Fibroblast of villous mesenchyme (primary cell): ENCODE measurements around the gene DUSP8. TPM values are rescaled to one million over a fixed set of nuclear protein-coding genes. Genes with fewer than 3 reads are reported as not detected.

ENCODE experiments used
- DNase-seq: peaks from one replicate; pipeline ENCODE4 v3.0.0-alpha.2; 2010; ENCODE audit warnings: low read depth
- H3K4me3 ChIP-seq: 2 replicates; pipeline ENCODE4 v1.5.1; 2011; ENCODE audit warnings: low read depth, mild to moderate bottlenecking, low read length
- total RNA-seq: library from RNA; depleted of rRNA; stranded (reverse); fragments of >200 nt; gene quantifications from 2 replicates; pipeline ENCODE4 v1.2.3, GENCODE V29; 2012
- TF ChIP-seq, protein P1 (sequence below): IDR thresholded peaks from 2 replicates; pipeline ENCODE4 v1.5.1; 2012; ENCODE audit warnings: low read depth, mild to moderate bottlenecking, low read length; ENCODE audit not compliant: insufficient read depth

The DUSP8 gene
- total RNA-seq, 1 donor, result 0.86 TPM

DNA sequence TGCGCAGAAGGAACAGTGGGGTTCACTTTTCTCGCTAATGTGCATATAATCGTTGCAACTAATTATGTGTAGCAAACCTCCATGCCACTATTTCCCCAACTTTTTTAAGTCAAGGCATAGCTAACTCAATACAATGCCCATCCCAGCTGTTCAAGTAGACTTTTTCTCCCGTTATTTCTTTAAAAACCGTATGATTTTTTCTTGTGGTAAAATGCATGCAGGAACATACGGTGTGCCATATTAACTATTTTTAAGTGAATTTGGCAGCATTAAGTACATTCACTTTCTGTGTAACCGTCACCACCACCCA lies 2.8 kb upstream of the DUSP8 start:
- no peak for DNase-seq
- no peak overlapping the region for H3K4me3 ChIP-seq
- TF ChIP-seq, protein P1, sequence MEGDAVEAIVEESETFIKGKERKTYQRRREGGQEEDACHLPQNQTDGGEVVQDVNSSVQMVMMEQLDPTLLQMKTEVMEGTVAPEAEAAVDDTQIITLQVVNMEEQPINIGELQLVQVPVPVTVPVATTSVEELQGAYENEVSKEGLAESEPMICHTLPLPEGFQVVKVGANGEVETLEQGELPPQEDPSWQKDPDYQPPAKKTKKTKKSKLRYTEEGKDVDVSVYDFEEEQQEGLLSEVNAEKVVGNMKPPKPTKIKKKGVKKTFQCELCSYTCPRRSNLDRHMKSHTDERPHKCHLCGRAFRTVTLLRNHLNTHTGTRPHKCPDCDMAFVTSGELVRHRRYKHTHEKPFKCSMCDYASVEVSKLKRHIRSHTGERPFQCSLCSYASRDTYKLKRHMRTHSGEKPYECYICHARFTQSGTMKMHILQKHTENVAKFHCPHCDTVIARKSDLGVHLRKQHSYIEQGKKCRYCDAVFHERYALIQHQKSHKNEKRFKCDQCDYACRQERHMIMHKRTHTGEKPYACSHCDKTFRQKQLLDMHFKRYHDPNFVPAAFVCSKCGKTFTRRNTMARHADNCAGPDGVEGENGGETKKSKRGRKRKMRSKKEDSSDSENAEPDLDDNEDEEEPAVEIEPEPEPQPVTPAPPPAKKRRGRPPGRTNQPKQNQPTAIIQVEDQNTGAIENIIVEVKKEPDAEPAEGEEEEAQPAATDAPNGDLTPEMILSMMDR, result no peak

DNA sequence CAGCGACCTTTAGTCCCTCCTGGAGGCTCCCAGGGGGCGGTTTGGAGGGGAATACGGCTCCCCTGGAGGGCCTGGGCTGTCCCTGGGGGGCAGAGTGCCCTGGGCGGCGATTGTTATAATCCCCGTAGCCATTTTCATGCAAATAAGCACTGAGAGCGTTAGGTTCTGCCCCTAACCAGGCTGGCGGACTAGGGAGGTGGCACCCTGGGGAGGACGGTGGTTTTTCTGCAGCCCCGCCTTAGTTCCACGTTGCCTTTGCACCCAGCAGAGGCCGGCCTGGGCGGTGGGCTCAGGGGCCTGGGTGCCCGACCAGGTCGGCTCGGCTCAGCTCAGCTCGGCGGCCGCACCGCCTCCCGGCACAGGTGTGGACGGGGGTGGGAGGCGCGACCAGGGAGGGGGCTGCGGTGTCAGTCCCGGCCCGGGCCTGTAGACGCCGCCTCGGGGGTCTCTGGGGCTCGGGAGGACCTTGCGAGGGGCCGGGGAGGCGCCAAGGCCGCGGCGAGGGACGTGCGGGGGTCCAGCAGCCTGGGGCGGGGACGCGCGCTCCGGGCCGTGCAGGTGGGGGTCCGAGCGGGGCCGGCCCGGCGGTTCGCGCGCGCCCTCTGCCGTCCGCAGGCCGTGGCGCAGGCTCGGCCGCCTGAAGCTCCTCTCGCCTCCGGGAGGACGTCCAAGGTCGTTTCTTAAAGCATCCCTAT lies 2.3 kb upstream of the DUSP8 start:
- DNase-seq, result peak; percentile 39
- no peak overlapping the region for H3K4me3 ChIP-seq
- TF ChIP-seq, protein P1, result peak; percentile 64

DNA sequence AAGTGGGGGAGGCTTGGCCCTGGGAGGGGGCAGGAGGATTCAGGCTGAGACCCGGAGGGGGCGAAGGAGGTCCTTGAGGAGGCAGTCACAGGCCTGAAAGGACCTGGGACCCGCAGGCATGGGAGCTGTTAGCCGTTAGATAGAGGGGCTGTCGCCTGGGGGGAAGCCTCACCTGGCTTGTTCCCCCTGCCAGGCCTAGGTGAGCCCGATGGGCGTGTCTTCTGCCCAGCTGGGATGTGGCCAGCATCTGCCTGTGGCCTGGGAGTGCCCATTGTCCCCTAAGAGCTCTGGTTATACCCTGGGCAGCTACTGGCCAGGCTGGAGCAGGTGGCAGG lies 1.8 kb upstream of the DUSP8 start:
- no peak for DNase-seq
- no peak overlapping the region for H3K4me3 ChIP-seq
- TF ChIP-seq, protein P1, result no peak

DNA sequence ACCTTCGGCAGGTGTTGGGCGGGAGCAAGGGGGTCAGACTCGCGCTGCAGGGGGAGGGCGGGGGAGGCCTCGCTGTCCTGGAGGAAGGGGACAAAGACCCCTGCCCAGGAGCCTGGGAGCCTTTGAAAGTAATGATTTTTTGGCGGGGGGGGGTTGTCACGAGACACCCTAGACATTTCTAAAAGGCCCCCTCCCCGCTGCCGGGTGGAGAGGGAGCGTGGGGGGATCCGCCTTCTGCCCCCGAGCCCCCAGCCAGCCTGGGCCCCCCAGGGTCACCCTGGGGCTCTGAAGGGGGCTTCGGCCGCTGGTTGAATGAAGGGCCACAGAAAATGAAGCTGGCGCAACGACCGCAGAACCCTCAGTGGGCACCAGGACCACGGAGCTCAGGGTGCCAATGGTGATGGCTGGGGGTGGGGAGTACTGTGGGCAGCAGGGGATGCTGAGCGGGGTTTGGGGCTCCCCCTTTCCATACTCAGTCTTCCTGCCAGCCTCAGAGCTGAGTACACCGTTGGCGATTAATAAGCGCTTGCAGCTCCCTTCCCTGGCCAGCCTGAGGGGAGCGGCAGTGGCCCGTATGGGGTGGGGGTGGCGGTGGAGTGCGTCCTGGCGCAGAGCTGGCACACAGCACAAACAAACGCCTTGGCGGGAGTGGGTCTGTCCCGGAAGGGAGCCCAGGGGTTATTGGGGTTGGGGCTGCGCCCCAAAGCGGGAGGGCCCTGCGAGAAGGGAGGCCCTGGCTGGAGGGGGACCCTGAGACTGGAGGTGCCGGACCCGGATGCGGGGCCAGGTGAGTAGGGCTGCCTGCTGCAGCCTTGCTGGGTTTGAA lies 1.2 kb upstream of the DUSP8 start:
- H3K4me3 ChIP-seq, result no peak overlapping the region
- DNase-seq, result no peak
- TF ChIP-seq, protein P1, result no peak

DNA sequence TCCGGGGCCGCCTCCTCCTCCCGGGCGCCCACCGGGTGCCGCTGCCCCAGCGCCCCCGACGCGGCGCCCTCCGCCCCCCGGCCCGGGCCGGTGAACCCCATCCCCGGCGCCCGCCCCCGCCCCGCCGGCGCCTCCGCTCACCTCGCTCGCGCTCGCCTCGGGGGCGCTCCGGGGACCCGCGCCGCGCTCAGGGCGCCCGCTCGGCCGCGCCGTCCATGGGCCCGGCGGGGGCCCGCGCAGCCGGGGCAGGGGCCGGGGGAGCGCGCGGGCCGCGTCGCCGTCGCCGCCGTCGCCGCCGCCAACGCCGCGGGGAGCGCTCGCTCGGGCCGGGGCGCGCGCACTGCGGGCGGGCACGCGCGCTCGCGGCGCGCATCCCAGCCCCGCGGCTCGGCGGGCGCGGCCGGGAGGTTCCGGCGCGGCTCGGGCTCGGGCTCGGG lies 293 bp downstream of the DUSP8 start:
- DNase-seq, result no peak
- TF ChIP-seq, protein P1, result no peak
- H3K4me3 ChIP-seq, result peak overlapping the region; percentile 60

DNA sequence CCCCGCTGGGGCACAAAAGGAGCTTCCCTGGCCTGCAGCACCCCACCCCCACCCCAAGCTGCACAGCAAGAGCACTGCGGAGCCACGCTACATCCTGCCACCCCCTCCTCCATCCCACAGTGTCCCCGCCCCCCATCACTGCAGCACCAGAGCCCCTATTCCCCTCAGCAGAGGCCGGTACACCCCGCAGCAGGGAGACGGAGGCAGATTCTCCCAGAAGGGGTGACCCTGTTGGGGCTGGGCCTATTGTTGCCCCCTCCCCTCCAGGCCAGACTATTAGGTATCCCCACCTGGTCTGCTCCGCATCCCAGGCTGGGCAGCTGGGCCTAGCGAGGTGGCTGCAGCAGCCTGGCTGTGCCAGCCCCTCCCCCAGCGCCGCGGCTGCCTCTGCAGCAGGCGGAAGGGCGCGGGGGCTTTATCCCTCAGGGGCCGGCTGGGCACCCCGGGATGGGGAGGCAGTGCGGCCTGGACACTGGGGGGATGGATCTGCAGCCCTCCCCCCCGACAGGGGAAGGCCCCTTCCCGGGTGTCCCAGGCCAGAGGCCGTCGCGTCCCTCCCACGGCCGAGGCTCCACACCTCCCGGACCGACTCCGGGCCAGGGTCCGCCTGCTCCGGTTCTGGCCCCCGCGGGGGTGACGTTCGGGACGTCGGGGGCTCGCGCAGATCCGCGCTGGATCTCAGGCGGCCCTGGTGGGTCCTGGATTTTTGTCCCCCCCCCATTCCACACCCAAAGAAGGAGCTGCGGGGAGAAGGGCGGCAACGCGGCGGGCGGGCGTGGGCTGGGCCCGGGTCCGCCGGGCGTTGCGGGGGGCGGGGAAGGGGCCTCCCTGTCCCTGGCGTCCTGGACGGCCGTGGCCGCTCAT lies 943 bp downstream of the DUSP8 start:
- TF ChIP-seq, protein P1, result no peak
- no peak for DNase-seq
- peak overlapping the region; percentile 60 for H3K4me3 ChIP-seq
